ENCODE measurements around the gene DNAH17. TPM values are rescaled to one million over a fixed set of nuclear protein-coding genes. Genes with fewer than 3 reads are reported as not detected.

The DNAH17 gene
- total and polyA plus RNA-seq, 2 of the 13 experiments (the other 11 are each of a cell fraction or from before 2014, with no cell fraction given), result 0.86 to 1.6 TPM

GRCh38 chr17:78421534-78422266, 155.5 kb downstream of the DNAH17 start (continued):
- TF ChIP-seq REST (IDR thresholded peaks at IDR 0.05; ENCODE audit: borderline replicate concordance in 1 of 2, low read depth in 1 of 2, low read length in 2 of 2), result peak in 1 of 2 experiments; percentile 81; a peak in 2 of 4 replicates
- no peak for TF ChIP-seq WIZ (CRISPR knock-in tag; IDR thresholded peaks at IDR 0.05)
- peak; percentile 93; the same call in 1 of the 2 replicates for TF ChIP-seq ZNF556 (CRISPR knock-in tag; IDR thresholded peaks at IDR 0.05; ENCODE audit: borderline replicate concordance)
- peak in 1 of 2 experiments; percentile 97; a peak in 2 of 4 replicates for TF ChIP-seq KLF16 (CRISPR knock-in tag; IDR thresholded peaks at IDR 0.05)

DNA sequence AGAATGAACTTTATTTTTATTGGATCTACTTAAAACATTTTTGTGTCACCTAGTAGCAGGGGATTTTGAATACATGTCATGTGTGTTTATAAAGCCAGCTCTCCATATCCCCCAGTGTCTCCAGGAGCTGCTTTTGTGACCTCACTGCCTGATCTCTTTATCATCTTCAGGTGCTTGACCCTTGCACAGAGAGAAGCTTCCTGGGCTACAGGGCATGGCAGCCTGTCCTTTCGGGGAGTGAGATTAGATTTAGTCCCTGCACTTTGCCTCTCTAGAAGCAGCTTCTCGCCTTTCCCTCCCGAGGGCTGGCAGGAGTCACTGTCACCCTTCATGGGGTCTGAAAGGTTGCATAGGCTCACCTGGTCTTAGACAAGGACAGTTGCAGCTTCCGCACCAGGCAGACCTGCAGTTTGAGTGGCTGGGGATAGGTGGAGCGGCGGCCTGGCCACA, 156.1 kb downstream of the DNAH17 start:
- POLR2A ChIA-PET, result interaction anchor here (0.7 to 2.2 kb wide), 19 partner anchors 11 to 463 kb away, joined by 3 to 40 read pairs (median 5); partner anchors contain the start of genes AFMID, PGS1, SOCS3 and TK1
- BruUV-seq (replicated peaks), result no TSS peak
- peaks cover 30 to 58% of the 10 kb centered on the region in 2 experiments for H3K36me3 ChIP-seq (replicated peaks in 1 of 2; ENCODE audit: control insufficient read depth in 1 of 2, insufficient read depth in 2 of 2, low read length in 2 of 2)
- H3K27me3 ChIP-seq (ENCODE audit: control insufficient read depth in 1 of 2, insufficient read depth in 2 of 2, low read length in 2 of 2), result no peaks in the 10 kb centered on the region
- no peak overlapping the region for H3K9ac ChIP-seq (ENCODE audit: insufficient read depth, low read depth, low read length)
- ATAC-seq (no peak), FAIRE-seq (no peak), DNase-seq (ENCODE audit: low spot score) (no peak)
- intact Hi-C loops (cut with micrococcal nuclease; ENCODE audit: unreplicated experiment), result loop anchor here (1.0 to 5.0 kb wide), 4 partner anchors 22 to 169 kb away; partner anchors contain the start of genes PGS1 and SOCS3
- 1% methylated on average over 5 of the region's 6 CpGs for WGBS (ENCODE audit: low lambda C conversion rate)
- CTCF ChIA-PET (ENCODE audit: low intra/inter-chr PET ratio, low total read pairs), result interaction anchor here (0.8 to 2.7 kb wide), 5 partner anchors 9 to 170 kb away, joined by 5 to 59 read pairs (median 12); partner anchors contain the start of gene SOCS3
- peak overlapping the region; percentile 34 for H3K4me2 ChIP-seq (ENCODE audit: low read depth, low read length)
- H3K9me3 ChIP-seq (ENCODE audit: low read length), result no peaks in the 10 kb centered on the region
- peak overlapping the region; percentile 27 for H3K27ac ChIP-seq (ENCODE audit: extremely low read length, insufficient read depth, low read length)
- peaks cover 29% of the 10 kb centered on the region for H3K4me1 ChIP-seq (ENCODE audit: insufficient read depth, low read length)
- H3K79me2 ChIP-seq (ENCODE audit: insufficient read depth, low read length), result no peaks in the 10 kb centered on the region
- in situ Hi-C loops (cut with HindIII; ENCODE audit: extremely low pct_ligation_motif_present, low pct_unique_long_range_greater_than_20kb), result loop anchor here (5.0 kb wide), 2 partner anchors 59 to 129 kb away; partner anchors contain the start of gene SOCS3
- peaks cover 26% of the 10 kb centered on the region for H4K20me1 ChIP-seq (ENCODE audit: insufficient read depth, low read length)
- no peak overlapping the region for H2AFZ ChIP-seq (ENCODE audit: low read length)
- H3K4me3 ChIP-seq (replicated peaks in 1 of 3; ENCODE audit: insufficient read depth in 1 of 3, low read depth in 2 of 3, low read length in 3 of 3), result peak overlapping the region in 1 of 3 experiments; percentile 17; a peak in 1 of 6 replicates
- TF ChIP-seq ZNF556 (CRISPR knock-in tag; IDR thresholded peaks at IDR 0.05; ENCODE audit: borderline replicate concordance) (no peak), ZNF569 (CRISPR knock-in tag; IDR thresholded peaks at IDR 0.05; ENCODE audit: borderline replicate concordance) (no peak), AKAP8 (CRISPR knock-in tag; IDR thresholded peaks at IDR 0.05) (peak; percentile 5; the same call in 1 of the 2 replicates), FOXK1 (CRISPR knock-in tag; IDR thresholded peaks at IDR 0.05; ENCODE audit: borderline replicate concordance, low read depth) (no peak), ZNF784 (CRISPR knock-in tag; IDR thresholded peaks at IDR 0.05; ENCODE audit: borderline replicate concordance) (no peak), STAG1 (CRISPR knock-in tag; IDR thresholded peaks at IDR 0.05) (no peak), POLR2A (IDR thresholded peaks at IDR 0.05; ENCODE audit: insufficient read depth in 1 of 2, low read depth in 2 of 2, low read length in 2 of 2) (0 out of 4 replicates have a peak, but pooled peaks of 1 of the 2 experiments have one; percentile 25)
- TF ChIP-seq, protein P1, sequence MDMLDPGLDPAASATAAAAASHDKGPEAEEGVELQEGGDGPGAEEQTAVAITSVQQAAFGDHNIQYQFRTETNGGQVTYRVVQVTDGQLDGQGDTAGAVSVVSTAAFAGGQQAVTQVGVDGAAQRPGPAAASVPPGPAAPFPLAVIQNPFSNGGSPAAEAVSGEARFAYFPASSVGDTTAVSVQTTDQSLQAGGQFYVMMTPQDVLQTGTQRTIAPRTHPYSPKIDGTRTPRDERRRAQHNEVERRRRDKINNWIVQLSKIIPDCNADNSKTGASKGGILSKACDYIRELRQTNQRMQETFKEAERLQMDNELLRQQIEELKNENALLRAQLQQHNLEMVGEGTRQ (IDR thresholded peaks at IDR 0.05; ENCODE audit: low read depth, low read length), result 0 out of 2 replicates have a peak, but pooled peaks have one; percentile 10
- TF ChIP-seq, protein P1 (CRISPR knock-in tag; IDR thresholded peaks at IDR 0.05; ENCODE audit: borderline replicate concordance), result no peak

Data from HepG2 (cell line).